ENCODE data around the gene GYPC.

Gene GYPC

GRCh38 chr2:126732682-126733245 is 76.8 kb downstream of the GYPC start:
- DNase-seq (ENCODE audit: low spot score): no peak

DNA sequence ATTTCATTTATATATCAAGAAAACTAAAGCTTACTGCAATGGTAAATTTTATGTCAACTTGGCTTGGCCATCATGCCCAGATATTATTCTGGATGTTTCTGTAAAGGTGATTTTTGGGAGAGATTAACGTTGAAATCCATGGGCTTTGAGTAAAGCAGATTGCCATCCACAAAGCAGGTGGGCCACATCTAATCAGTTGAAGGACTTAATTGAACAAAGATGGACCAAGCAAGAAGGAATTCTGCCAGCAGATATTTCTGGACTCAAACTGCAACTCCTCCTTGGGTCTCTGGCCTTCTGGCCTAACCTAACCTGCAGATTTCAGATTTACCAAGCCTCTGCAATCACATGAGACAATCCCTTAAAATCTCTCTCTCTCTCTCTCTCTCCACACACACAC is 77.8 kb downstream of the GYPC start:
- no peak for DNase-seq (ENCODE audit: low spot score)

DNA sequence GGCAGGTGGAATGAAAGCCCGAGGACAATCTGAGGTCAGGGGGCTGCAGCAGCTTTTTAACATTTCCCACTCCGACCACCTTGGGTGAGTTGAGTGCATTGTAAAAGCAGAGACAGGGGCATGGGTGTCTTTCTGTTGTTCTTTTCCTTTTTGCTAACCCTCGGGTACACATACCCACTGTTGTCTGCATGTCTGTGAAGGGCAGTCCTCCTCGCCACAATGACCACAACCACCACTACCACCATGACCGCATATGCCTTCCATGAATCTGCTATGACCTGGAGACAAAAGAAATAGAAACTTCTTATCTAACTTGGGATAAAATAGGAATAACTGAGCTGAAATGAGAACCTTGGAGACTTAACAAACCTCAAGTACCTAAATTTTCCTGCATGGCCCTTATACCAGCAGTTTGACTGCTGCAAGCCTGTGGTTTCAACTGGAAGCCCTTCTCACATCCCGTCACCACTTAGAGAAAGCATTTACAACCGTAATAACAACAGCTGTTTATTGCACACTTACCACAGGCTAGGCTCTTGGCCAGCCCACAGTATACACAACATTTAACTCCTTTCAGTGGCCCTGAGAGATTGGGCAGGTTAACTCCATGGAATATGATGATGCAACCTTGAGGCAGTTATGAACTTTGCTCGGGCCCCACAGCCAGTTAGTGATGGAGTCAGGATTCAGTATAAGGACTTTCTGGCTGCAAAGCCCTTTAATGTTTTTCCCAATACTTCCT is 80.3 kb downstream of the GYPC start:
- DNase-seq (ENCODE audit: low spot score): no peak

DNA sequence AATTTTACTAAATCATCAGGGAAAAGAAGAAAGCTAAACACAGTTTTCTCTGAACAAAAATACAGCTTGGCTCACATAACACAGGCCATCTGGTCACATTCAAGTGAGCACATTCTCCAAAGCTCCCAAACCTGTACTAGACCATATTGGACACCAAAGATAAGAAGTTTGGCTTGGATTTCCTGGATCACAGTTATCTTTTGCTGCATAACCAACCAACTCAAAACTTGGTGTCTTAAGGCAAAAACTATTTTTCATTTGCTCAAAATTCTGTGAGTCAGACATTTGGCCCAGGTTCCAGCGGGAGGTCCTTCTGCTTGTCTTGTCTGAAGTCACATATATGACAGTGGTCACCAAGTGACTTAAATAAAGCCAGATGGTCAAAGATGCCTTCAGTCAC is 83.2 kb downstream of the GYPC start:
- no peak for DNase-seq (ENCODE audit: low spot score)

GRCh38 chr2:126744640-126745039 is 88.7 kb downstream of the GYPC start:
- DNase-seq (ENCODE audit: low spot score): no peak
